HG02943 (cell line): ENCODE data around the gene ARSJ.
"Not testable (repeated sequence)": the region's sequence is repeated elsewhere in the genome, so short reads cannot be mapped to it uniquely, and the experiment has no call there.

Experiments
- ATAC-seq: cut with Tn5 transposase; IDR thresholded peaks from one replicate; pipeline ENCODE4 v1.9.1; 2021; ENCODE audit warnings: mild to moderate bottlenecking, low read depth, moderate library complexity; ENCODE audit not compliant: unreplicated experiment

ARSJ gene

GRCh38 chr4:113959539-113959937, 19.9 kb downstream of the ARSJ start:
- no peak for ATAC-seq

GRCh38 chr4:113958766-113959538, 20.5 kb downstream of the ARSJ start:
- no peak for ATAC-seq

GRCh38 chr4:113957956-113958355, 21.5 kb downstream of the ARSJ start:
- ATAC-seq, result no peak

- ATAC-seq, result no peak
Observed at GRCh38 chr4:113955948-113956347, 23.5 kb downstream of the ARSJ start.

- ATAC-seq, result no peak
Observed at GRCh38 chr4:113955411-113955810, 24.0 kb downstream of the ARSJ start.

- no peak for ATAC-seq
Observed at GRCh38 chr4:113953888-113954287, 25.6 kb downstream of the ARSJ start.

GRCh38 chr4:113952452-113953029, 26.9 kb downstream of the ARSJ start:
- peak; percentile 80 for ATAC-seq

GRCh38 chr4:113951263-113951662, 28.2 kb downstream of the ARSJ start:
- no peak for ATAC-seq

GRCh38 chr4:113950207-113950606, 29.2 kb downstream of the ARSJ start:
- ATAC-seq, result no peak

- no peak for ATAC-seq
Observed at GRCh38 chr4:113947484-113947883, 32.0 kb downstream of the ARSJ start.

GRCh38 chr4:113945906-113946305, 33.5 kb downstream of the ARSJ start:
- no peak for ATAC-seq

GRCh38 chr4:113943863-113944262, 35.6 kb downstream of the ARSJ start:
- no peak for ATAC-seq

- no peak for ATAC-seq
Observed at GRCh38 chr4:113943085-113943484, 36.4 kb downstream of the ARSJ start.

GRCh38 chr4:113941836-113942235, 37.6 kb downstream of the ARSJ start:
- no peak for ATAC-seq

GRCh38 chr4:113940103-113940502, 39.3 kb downstream of the ARSJ start:
- ATAC-seq, result not testable (repeated sequence)

GRCh38 chr4:113935190-113935589, 44.3 kb downstream of the ARSJ start:
- no peak for ATAC-seq

GRCh38 chr4:113924706-113925105, 54.7 kb downstream of the ARSJ start:
- ATAC-seq, result not testable (repeated sequence)

GRCh38 chr4:113921089-113921794, 58.2 kb downstream of the ARSJ start:
- no peak for ATAC-seq

- no peak for ATAC-seq
Observed at GRCh38 chr4:113919611-113920010, 59.8 kb downstream of the ARSJ start.

GRCh38 chr4:113919145-113919544, 60.3 kb downstream of the ARSJ start:
- ATAC-seq, result no peak

GRCh38 chr4:113908829-113909228, 70.6 kb downstream of the ARSJ start:
- ATAC-seq, result no peak

GRCh38 chr4:113907559-113907958, 71.9 kb downstream of the ARSJ start:
- ATAC-seq, result no peak
